NCI-H345 treated with DMSO at 0.1 percent for 48 hours (cell line): ENCODE results near the gene CLCN7.

Experiments used
- DNase-seq: peaks from one replicate; lab custom pipeline; 2025; ENCODE audit not compliant: unreplicated experiment; lab: John Stamatoyannopoulos, UW

Gene CLCN7, protein sequence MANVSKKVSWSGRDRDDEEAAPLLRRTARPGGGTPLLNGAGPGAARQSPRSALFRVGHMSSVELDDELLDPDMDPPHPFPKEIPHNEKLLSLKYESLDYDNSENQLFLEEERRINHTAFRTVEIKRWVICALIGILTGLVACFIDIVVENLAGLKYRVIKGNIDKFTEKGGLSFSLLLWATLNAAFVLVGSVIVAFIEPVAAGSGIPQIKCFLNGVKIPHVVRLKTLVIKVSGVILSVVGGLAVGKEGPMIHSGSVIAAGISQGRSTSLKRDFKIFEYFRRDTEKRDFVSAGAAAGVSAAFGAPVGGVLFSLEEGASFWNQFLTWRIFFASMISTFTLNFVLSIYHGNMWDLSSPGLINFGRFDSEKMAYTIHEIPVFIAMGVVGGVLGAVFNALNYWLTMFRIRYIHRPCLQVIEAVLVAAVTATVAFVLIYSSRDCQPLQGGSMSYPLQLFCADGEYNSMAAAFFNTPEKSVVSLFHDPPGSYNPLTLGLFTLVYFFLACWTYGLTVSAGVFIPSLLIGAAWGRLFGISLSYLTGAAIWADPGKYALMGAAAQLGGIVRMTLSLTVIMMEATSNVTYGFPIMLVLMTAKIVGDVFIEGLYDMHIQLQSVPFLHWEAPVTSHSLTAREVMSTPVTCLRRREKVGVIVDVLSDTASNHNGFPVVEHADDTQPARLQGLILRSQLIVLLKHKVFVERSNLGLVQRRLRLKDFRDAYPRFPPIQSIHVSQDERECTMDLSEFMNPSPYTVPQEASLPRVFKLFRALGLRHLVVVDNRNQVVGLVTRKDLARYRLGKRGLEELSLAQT

DNA sequence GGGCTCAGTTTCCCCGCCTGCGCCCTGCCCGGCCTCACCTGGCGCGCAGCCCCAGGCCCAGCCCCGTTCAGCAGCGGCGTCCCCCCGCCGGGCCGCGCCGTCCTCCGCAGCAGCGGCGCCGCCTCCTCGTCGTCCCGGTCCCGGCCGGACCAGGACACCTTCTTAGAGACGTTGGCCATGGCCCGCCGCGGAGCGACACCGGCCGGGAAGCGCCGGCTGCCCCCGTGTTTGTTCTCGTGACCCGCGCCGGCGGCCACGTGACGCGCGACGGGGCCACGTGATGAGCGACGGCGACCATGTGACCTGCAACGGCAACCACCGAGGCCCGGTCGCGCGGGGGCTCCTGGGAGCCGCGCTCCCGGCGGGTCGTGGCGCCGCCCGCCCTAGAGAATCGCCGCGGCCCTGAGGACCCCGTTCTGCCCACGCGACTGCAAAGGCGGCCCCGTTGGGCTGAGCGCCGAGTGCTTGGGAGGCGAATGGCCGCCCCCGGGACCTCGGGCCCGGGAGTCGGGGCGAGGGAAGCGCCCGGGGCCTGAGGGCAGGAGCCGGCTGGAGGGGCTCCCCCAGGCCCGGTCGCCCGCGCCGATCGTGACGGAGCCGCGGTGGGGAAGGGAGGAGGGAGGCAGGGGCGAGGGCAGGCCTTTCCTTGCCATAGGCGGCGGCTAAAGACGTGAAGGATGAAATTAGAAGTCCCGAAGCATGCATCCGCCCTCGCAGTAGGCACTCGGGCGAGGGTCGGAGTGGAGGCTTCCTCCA, at the start of gene CLCN7:
Gene CLCN7 (minus strand): TSS at position 233 of the 756 bp plus-strand sequence. CDS start 54 bp downstream, at position 179.
- peak; percentile 67 for DNase-seq

DNA sequence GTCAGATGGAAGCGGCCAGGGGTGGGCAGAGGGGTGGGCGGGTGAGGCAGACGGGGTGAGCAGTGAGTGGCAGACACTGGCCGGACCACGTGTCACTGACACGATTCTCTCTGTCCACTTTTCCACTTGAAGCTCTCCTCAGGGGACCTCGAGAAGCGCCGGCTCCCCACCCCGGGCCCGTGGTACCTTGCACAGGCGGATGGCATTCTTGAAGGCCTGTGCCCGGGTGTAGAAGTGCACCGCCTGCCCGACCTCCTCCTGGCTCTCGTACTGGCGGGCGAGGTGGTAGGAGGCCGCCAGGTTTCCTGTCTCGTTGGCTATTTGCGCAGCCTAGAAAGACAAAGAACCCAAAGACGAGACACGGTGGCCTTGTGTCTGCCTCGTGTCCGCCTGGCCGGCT, 49.5 kb upstream of the CLCN7 start:
- no peak for DNase-seq

DNA sequence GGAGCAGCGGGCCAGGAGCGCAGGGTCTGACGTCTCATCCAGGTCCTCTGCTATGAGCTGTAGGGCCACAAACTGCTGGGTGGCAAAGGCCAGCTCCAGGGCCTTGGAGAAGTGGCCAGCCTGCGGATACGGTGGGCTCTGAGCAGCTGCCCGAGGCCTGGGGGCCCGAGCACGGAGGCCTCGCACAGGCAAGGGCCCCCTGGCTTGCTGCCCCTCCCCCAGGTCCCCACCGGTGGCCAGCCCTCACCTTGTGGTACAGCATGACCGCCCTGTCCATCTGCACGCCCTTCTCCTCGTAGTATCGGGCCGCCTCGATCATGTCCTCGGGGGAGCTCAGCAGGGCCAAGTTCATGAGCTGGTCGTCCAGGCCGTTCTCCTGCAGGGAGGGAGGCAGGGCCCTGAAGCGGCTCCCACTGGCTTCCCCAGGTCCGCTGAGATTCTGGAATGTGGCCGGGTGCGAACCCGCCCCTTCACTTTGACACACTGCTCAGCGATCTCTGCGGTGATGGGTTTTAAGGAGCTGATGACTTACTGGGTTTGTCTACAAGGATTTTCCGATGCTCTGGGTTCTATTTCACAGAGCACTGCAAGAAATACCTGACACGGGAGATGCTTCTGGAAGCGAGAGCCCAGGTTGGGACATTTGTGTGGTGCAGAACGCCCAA, 48.9 kb upstream of the CLCN7 start:
- DNase-seq = no peak

DNA sequence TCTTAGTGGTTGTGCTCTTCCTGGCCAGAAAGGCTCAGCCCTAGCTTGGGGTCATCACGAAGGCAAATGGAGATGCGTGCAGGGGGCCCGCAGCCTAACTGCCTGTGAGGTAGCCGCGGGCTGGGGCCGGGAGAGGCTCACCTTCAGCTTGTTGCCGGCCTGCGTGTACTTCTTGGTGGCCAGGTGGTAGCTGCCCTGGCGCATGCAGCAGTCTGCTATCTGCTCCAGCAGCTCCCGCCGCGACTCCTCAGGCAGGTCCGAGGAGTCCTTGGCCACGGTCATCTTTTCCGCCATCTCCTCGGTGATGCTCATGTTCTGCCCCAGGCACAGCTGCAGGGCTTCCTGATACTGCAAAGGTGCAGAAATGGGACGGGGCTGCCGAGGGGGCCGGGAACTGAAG, 45.6 kb upstream of the CLCN7 start:
- no peak for DNase-seq

DNA sequence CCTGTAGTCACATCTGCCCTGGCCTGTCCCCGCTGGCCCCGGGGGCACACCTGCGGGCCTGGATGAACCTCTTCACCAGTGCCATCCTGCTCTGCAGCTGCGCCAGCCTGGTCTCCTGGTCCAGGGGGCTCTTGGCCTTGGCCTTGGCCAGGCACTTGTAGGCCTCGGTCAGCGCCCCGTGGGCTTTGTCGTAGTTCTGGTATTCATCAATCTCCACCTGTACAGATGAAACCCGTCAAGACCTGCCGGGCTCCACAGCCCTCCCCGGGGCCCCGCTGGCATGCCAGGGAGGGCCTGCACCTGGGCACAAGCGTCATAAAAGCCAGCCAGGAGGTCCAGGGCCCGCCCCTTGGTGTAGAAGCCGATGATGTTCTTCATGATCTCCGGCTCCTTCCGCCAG, 45.0 kb upstream of the CLCN7 start:
- no peak for DNase-seq

DNA sequence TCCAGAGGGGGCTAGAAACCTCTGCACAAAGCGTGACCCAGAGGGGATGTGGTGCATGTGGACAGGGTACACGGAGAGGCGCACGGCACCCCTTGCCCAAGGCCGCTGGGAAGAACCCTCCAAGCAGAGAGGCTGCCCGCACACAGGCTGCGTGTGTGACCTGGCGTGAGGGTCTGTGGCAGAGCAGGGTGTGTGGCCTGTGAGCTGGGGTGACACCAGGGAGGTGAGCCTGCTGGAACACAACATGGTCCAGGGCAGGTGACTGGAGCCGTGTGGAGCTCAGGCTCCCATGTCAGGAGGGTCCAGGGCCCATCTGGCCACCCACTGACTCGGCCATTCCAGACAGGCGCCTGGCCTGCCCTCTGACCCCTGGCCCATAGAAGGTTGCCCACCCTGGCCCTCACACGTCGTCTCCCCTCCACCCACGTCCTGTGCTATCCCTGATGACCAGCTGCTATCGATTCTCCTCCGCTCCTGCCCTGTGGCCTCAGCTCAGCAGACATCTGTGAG, 43.9 kb upstream of the CLCN7 start:
- no peak for DNase-seq

DNA sequence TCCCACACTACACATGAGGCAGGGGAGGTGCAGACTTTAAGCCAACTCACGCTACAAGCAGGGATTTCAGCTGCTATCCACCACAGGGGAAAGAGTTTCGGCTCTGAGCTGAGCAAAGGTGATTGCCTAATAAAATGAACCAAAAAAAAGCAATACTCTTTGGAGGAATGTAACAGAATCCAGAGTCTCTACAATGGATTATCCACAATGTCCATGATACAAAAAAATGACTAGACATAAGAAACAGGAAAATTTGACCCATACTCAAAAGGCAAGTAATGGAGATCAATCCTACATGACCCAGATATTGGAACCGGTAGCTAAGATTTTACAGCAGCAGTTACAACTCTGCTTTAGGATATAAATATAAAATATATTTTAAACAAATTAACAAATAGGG, 39.7 kb upstream of the CLCN7 start:
- DNase-seq = no peak

DNA sequence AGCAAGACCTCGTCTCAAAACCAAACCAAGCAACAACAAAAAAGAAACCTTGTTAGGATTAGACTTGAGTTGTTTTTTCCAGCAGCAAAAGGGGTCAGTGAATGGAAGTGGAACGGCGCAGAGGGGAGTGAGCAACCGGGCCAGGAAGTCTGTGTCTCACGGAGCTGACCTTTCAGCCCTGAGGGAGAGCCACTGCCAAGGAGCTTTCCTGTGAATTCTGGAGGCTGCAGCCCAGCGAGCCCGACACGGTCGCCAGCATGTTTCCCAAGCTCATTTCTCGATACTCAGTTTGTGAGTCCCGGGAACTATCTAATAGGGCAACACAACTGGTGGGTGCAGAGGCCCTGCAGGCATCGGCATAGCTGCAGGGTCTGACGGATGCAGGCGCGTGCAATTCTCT, 37.9 kb upstream of the CLCN7 start:
- no peak for DNase-seq

DNA sequence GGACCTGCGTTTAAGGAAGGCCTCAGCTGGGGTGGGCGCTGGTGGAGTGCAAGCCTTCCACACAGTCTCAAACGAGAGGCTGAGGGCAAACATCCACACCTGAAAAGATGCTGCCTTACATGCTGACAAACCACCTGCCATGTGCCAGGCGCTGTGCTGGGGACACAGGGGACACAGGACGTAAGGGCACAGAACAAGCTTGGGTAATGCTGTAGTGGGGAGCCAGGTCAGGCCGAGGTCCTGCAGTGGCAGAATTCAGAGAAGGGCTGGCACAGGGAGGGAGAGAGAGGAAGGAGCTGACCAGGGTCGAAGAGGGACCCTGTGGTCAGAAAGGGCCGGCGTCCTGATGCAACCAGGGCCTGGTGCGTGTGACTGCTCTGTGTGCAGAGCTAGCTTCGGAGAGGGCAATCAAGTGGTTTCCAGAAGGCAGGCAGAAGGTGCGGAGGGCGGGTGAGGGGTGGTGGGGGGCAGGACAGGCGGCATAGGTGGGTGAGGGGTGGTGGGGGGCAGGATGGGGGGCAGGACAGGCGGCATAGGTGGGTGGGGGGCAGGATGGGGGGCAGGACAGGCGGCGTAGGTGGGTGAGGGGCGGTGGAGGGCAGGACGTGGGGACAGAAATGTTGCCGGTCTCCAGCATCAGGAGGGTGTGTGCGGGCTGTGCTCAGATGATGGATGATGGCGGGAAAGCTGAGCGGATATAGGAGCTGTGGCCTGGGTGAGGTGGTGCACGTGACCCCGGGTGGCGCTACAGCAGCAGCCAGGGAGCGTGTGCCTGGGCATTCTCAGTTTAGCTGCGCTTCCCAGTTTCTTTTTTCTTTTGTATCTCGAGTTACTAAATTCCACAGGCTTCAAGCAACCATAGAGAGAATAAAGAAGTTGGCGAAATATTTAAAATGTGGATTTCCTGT, 37.1 kb upstream of the CLCN7 start:
- DNase-seq = no peak

DNA sequence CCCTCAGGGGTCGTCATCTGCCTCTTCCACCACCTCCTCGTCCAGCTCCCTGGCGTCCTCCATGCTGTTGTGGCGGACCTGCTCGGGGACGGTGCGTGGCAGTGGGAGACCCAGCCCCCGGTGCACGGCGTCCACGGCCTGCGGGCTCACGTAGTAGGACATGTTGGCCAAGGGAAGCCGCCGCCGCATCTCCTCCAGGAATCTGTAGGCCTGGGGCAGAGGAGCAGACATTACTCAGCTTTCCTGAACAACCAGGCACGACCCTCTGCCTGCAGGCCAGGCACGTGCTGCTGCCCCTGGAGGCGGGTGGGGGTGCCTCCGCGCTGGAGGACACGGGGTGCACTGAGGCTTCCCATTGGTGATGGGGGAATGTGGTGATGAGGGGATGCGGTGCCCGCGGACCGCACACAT, 36.1 kb upstream of the CLCN7 start:
- no peak for DNase-seq

DNA sequence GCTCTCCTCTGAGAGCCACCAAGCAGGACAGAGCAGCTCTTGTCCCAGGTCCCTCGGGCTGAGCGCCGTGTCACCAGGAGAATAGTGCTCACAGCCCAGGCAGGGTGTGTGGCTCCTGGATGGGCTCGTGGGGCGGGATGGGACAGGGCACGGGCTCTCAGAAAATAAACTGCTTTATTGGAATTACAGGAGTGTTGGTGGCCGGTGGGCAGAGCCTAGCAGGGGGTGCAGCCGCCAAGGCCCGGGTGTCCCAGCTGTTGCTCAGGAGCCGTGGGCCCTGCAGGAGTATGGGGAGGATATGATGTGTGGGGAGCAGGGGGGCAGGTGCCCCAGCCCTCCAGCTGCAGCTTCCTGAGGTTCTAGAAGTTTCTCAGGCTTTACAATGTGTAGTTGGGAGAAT, 35.4 kb upstream of the CLCN7 start:
- no peak for DNase-seq

DNA sequence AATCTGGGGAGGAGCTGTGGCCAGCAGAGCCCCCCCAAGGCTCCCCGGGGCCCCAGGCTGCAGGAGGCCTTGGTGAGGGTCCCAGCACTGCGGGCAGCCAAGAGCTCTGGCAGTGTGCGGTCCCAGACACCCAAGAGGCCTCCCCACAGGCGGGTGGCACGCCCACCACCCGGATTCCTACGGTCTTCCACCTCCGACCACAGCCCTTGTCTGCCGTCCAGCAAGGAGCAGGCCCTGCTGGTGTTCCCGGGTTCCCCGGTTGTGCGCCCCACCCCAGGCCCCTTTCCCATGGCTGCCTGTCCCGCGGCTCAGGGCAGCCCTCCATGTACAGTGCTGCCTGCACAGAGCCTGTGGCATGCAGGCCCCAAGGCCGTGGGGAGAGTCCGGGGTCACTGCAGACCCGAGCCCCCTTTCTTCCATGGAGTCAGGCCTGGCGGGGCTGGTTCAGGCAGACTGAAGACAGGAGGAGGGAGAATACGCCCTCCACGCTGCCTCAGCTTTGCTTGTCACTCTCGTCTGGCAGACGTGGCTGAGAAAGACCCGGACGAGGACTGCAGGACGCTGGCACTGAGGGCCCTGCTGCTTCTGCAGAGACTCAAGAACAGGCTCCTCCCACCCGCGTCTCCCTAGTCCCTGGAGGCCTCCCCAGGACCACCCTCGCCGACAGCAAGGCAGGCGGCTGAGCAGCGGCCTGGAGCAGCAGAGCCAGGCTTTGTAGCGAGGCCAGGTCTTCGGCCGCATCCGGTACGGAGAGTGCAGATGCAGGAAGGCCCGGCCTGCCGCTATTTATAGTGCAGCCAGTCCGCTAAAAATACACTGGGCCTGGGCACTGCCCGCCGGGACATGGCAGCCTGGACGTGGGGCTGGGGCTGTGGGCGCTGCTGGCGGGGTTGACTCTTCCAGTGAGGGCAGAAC, 34.7 kb upstream of the CLCN7 start:
- DNase-seq = no peak

DNA sequence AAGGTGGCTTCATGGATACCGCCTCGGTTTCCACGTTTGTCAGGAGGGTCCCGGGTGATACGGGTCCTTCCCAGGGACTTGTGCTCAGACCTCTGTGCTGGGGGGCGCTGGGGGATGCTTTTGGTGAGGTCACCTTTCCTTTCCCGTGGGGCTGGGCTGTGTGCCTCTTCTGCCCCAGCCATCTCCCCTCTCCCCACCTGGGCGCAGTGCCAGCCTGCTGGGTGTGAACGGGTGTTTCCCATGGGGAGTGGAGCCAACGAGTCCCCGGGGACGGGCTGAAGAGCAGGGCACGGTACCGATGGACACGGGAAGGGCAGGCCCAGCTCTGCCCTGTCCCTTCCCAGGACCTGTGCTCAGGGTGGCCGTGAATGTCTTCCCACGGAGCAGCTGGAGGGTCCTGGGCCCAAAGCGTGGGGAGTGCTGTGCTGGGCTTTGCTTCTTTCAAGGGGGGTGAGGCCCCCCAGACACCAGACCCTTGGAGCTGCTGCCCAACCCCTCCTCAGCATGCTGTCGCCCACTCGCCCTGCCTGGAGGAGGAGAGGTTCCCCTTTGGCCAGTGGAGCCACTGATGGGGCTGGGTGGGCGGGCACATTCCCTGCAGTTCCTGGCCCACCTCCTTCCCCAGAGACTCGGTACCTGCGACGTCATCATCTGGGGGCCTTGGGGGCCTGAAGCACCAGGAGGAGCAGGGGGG, 33.8 kb upstream of the CLCN7 start:
- no peak for DNase-seq

DNA sequence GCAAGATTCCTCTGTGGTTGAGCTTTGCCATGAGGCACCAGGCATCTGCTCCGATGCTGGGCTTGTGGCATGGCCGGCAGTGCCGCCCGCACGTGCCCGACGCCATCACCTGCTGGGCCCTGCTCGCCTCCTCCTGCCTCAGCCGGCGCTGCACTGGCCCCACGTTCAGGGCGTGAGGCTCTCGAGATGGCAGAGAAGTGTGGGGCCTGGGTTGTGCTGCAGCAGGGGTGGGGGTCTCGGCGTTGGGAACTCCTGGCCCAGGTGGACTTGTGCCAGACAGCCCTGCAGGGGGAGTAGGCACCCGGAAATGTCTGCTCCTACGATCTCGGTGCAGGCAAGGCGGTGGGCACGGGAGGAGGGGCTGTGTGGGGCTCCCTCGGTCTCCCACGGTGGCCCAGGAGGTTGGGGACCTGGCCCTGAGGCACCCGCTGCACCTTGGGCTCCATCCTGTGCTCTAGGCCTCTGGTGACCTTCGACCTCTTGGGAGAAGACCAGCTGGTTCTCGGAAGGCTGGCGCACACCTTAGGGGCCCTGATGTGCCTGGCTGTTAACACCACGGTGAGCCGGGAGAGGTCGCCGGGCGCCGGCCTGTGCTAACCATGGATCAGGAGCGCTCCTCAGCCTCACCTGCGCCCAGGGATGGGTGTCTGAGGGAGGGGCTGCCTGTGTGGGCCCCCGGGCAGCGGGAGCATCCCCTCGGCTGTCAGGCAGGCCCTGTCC, 31.8 kb upstream of the CLCN7 start:
- no peak for DNase-seq

DNA sequence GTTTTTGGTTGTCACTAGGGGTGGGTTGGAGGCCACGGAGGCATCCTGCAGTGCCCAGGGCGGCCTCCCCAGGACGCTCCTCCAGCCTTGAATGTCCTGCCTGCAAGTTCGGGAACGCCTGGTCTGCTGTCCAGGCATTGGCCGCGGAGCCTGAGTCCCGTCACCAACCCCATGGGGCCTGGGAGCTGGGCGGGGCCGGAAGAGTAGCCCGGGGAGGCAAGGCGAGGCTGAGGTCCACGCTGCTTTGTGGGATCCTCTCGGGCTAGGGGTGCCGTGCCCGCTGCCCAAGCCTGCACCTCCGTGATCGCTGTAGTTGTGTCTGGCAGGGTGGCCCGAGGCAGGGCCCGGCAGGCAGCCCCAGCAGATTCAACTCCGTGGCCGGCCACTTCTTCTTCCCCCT, 31.1 kb upstream of the CLCN7 start:
- no peak for DNase-seq

DNA sequence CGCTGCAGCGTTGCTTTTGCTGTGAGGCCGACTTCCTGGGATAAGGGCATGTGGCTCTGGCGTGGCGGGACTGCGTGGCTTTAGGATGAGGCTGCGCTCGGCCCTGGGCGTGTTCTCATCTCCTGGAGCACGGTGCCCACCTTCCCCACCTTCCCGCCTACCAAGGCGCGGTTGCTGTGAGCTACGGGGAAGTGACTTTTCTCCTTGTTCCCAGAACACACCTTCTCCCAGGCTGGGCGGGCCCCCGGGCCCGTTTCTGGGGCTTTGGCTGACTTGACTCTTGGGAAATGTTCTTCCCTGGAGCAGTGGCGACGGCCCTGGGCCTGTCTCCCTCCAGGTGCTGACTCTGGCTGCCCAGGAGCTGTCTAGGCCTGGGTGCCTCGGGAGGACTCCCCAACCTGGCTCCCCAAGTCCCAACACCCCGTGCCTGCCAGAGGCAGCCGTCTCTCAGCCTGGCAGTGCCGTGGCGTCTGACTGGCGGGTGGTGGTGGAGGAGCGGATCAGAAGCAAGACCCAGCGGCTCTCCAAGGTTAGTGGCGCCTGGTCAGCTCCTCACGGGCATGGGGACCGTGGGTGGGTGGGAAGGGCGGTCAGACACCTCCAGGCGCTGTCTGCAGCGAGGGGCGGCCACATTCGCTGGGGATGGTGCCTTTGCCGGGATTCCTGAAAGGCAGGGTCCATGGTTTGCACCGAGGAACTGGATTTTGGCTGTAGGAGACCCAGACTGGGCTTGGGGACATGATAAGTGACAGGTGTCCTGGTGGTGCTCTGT, 30.4 kb upstream of the CLCN7 start:
- no peak for DNase-seq
